BE2C (cell line): ENCODE results near the gene COL23A1.

Experiments used
- DNase-seq: peaks from one replicate; pipeline ENCODE4 v3.0.0-alpha.2; 2020
- H3K27me3 ChIP-seq: fragments of 250-450 bp; sonication (Bioruptor Pico); 2 replicates; pipeline ENCODE4 v1.5.1; 2020; ENCODE audit warnings: mild to moderate bottlenecking
- H3K36me3 ChIP-seq: fragments of 250-450 bp; sonication (Bioruptor Pico); 2 replicates; pipeline ENCODE4 v1.5.1; 2020; ENCODE audit warnings: mild to moderate bottlenecking
- H3K4me1 ChIP-seq: fragments of 250-450 bp; sonication (Bioruptor Pico); 2 replicates; pipeline ENCODE4 v1.5.1; 2020
- H3K4me3 ChIP-seq: 2 replicates; pipeline ENCODE4 v1.5.1; 2011; ENCODE audit warnings: low read depth, low read length
- H3K9me3 ChIP-seq: fragments of 250-450 bp; sonication (Bioruptor Pico); 2 replicates; pipeline ENCODE4 v1.5.1; 2020
- CTCF ChIP-seq: IDR thresholded peaks from 2 replicates; pipeline ENCODE4 v1.5.1; 2012; ENCODE audit warnings: mild to moderate bottlenecking, low read depth, low read length

The COL23A1 gene

GRCh38 chr5:178403351-178403750 is 186.8 kb downstream of the COL23A1 start:
- DNase-seq: no peak
- Histone ChIP-seq H3K4me3 (no peak overlapping the region), H3K4me1 (no peaks in the 10 kb centered on the region), H3K36me3 (no peaks in the 10 kb centered on the region), H3K9me3 (no peaks in the 10 kb centered on the region), H3K27me3 (no peaks in the 10 kb centered on the region)
- no peak for TF ChIP-seq CTCF

GRCh38 chr5:178399701-178400095 is 190.5 kb downstream of the COL23A1 start:
- H3K36me3 ChIP-seq: no peaks in the 10 kb centered on the region
- H3K27me3 ChIP-seq: no peaks in the 10 kb centered on the region
- H3K4me3 ChIP-seq: no peak overlapping the region
- DNase-seq: no peak
- H3K4me1 ChIP-seq: no peaks in the 10 kb centered on the region
- TF ChIP-seq CTCF: no peak
- no peaks in the 10 kb centered on the region for H3K9me3 ChIP-seq

GRCh38 chr5:178398901-178399700 is 191.1 kb downstream of the COL23A1 start:
- H3K36me3 ChIP-seq: no peaks in the 10 kb centered on the region
- no peak for DNase-seq
- no peak overlapping the region for H3K4me3 ChIP-seq
- H3K27me3 ChIP-seq: no peaks in the 10 kb centered on the region
- no peaks in the 10 kb centered on the region for H3K9me3 ChIP-seq
- no peaks in the 10 kb centered on the region for H3K4me1 ChIP-seq
- no peak for TF ChIP-seq CTCF

- Histone ChIP-seq H3K4me1 (no peaks in the 10 kb centered on the region), H3K36me3 (no peaks in the 10 kb centered on the region), H3K4me3 (no peak overlapping the region), H3K27me3 (no peaks in the 10 kb centered on the region), H3K9me3 (no peaks in the 10 kb centered on the region)
- TF ChIP-seq CTCF: no peak
- DNase-seq: no peak
Measured at GRCh38 chr5:178396796-178397720, 193.1 kb downstream of the COL23A1 start.

- no peak for DNase-seq
- Histone ChIP-seq H3K27me3 (no peaks in the 10 kb centered on the region), H3K9me3 (no peaks in the 10 kb centered on the region), H3K4me1 (no peaks in the 10 kb centered on the region), H3K36me3 (no peaks in the 10 kb centered on the region), H3K4me3 (no peak overlapping the region)
- TF ChIP-seq CTCF: no peak
Measured at GRCh38 chr5:178394074-178394473, 196.1 kb downstream of the COL23A1 start.

GRCh38 chr5:178392931-178393394 is 197.2 kb downstream of the COL23A1 start:
- Histone ChIP-seq H3K27me3 (no peaks in the 10 kb centered on the region), H3K9me3 (no peaks in the 10 kb centered on the region), H3K4me3 (no peak overlapping the region), H3K36me3 (no peaks in the 10 kb centered on the region), H3K4me1 (no peaks in the 10 kb centered on the region)
- TF ChIP-seq CTCF: no peak
- DNase-seq: no peak
